ENCODE results near the gene PNMA8A. TPM values are rescaled to one million over a fixed set of nuclear protein-coding genes. Genes with fewer than 3 reads are reported as not detected.

Gene PNMA8A
- total and polyA plus RNA-seq, 10 of the 15 experiments (the other 5 are each of a cell fraction or from before 2014, with no cell fraction given), result 0.02 to 0.28 (median 0.16) TPM

DNA sequence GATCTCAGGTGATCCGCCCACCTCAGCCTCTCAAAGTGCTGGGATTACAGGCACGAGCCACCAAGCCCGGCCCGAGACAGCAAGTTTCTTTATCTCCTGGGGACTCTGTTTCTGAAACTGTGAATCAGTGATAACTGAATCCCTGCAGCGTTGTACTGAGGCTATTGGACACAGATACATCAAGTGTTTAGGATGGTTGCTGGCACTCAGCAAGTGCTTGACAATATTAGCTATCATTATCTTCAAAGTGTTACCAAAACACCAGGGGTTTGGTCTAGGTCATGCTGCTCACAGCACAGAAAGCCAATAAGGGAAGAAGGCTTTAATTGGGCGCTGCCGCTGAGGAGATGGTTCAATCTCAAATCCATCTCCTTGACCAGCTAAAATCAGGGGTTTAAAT lies 22.1 kb downstream of the PNMA8A start:
- Histone ChIP-seq H3K9me3 (replicated peaks; ENCODE audit: control insufficient read depth, insufficient read depth, low read length) (no peaks in the 10 kb centered on the region; the same call in 2 of the 3 replicates), H3K9ac (ENCODE audit: control insufficient read depth, insufficient read depth, low read length) (no peak overlapping the region), H3K4me1 (ENCODE audit: control insufficient read depth, insufficient read depth, low read length) (no peaks in the 10 kb centered on the region), H4K20me1 (ENCODE audit: control insufficient read depth, insufficient read depth) (no peaks in the 10 kb centered on the region), H3K36me3 (ENCODE audit: control insufficient read depth in 2 of 2, insufficient read depth in 2 of 2, low read length in 1 of 2) (no peaks in the 10 kb centered on the region), H3K79me2 (ENCODE audit: control insufficient read depth, insufficient read depth, low read length) (no peaks in the 10 kb centered on the region), H3K27me3 (replicated peaks in 1 of 2; ENCODE audit: control insufficient read depth in 2 of 2, insufficient read depth in 2 of 2, low read length in 1 of 2) (no peaks in the 10 kb centered on the region), H3K27ac (ENCODE audit: control insufficient read depth, insufficient read depth) (no peak overlapping the region), H3K4me2 (ENCODE audit: control insufficient read depth, insufficient read depth) (no peak overlapping the region), H2AFZ (ENCODE audit: control insufficient read depth, low read depth, low read length) (no peak overlapping the region), H3K4me3 (no peak overlapping the region)
- DNase-seq (ENCODE audit: low read depth, low spot score) (no peak), FAIRE-seq (no peak), ATAC-seq (no peak)
- 22% methylated on average over 7 of the region's 7 CpGs for WGBS (ENCODE audit: insufficient coverage, insufficient replicate concordance, low lambda C conversion rate, missing lambda C conversion rate)
- SMC1A ChIA-PET (ENCODE audit: uncharacterized antibody, unreplicated experiment), result no interaction called here
- intact Hi-C loops (cut with micrococcal nuclease; ENCODE audit: unreplicated experiment) (no loop called here), in situ Hi-C loops (cut with MboI) (no loop called here)
- RAD21 ChIA-PET (ENCODE audit: unreplicated experiment), result interaction anchor here (0.6 kb wide), 1 partner anchor 556 kb away, joined by 3 read pairs; no protein-coding TSS in a partner anchor
- POLR2A ChIA-PET, result interaction anchor here (0.6 kb wide), 1 partner anchor 153 kb away, joined by 3 read pairs; the partner anchor contains the start of gene HIF3A
- no TSS peak for BruUV-seq (replicated peaks)
- CTCF ChIA-PET, result no interaction called here
- TF ChIP-seq, protein P1, sequence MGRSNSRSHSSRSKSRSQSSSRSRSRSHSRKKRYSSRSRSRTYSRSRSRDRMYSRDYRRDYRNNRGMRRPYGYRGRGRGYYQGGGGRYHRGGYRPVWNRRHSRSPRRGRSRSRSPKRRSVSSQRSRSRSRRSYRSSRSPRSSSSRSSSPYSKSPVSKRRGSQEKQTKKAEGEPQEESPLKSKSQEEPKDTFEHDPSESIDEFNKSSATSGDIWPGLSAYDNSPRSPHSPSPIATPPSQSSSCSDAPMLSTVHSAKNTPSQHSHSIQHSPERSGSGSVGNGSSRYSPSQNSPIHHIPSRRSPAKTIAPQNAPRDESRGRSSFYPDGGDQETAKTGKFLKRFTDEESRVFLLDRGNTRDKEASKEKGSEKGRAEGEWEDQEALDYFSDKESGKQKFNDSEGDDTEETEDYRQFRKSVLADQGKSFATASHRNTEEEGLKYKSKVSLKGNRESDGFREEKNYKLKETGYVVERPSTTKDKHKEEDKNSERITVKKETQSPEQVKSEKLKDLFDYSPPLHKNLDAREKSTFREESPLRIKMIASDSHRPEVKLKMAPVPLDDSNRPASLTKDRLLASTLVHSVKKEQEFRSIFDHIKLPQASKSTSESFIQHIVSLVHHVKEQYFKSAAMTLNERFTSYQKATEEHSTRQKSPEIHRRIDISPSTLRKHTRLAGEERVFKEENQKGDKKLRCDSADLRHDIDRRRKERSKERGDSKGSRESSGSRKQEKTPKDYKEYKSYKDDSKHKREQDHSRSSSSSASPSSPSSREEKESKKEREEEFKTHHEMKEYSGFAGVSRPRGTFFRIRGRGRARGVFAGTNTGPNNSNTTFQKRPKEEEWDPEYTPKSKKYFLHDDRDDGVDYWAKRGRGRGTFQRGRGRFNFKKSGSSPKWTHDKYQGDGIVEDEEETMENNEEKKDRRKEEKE (IDR thresholded peaks at IDR 0.05), result no peak
- TF ChIP-seq CHD4 (IDR thresholded peaks at IDR 0.05), result no peak
- TF ChIP-seq ZSCAN29 (IDR thresholded peaks at IDR 0.05), result no peak
- TF ChIP-seq, protein P2, sequence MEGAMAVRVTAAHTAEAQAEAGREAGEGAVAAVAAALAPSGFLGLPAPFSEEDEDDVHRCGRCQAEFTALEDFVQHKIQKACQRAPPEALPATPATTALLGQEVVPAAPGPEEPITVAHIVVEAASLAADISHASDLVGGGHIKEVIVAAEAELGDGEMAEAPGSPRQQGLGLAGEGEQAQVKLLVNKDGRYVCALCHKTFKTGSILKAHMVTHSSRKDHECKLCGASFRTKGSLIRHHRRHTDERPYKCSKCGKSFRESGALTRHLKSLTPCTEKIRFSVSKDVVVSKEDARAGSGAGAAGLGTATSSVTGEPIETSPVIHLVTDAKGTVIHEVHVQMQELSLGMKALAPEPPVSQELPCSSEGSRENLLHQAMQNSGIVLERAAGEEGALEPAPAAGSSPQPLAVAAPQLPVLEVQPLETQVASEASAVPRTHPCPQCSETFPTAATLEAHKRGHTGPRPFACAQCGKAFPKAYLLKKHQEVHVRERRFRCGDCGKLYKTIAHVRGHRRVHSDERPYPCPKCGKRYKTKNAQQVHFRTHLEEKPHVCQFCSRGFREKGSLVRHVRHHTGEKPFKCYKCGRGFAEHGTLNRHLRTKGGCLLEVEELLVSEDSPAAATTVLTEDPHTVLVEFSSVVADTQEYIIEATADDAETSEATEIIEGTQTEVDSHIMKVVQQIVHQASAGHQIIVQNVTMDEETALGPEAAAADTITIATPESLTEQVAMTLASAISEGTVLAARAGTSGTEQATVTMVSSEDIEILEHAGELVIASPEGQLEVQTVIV (IDR thresholded peaks at IDR 0.05; ENCODE audit: borderline replicate concordance, partially characterized antibody), result no peak
- TF ChIP-seq, protein P3, sequence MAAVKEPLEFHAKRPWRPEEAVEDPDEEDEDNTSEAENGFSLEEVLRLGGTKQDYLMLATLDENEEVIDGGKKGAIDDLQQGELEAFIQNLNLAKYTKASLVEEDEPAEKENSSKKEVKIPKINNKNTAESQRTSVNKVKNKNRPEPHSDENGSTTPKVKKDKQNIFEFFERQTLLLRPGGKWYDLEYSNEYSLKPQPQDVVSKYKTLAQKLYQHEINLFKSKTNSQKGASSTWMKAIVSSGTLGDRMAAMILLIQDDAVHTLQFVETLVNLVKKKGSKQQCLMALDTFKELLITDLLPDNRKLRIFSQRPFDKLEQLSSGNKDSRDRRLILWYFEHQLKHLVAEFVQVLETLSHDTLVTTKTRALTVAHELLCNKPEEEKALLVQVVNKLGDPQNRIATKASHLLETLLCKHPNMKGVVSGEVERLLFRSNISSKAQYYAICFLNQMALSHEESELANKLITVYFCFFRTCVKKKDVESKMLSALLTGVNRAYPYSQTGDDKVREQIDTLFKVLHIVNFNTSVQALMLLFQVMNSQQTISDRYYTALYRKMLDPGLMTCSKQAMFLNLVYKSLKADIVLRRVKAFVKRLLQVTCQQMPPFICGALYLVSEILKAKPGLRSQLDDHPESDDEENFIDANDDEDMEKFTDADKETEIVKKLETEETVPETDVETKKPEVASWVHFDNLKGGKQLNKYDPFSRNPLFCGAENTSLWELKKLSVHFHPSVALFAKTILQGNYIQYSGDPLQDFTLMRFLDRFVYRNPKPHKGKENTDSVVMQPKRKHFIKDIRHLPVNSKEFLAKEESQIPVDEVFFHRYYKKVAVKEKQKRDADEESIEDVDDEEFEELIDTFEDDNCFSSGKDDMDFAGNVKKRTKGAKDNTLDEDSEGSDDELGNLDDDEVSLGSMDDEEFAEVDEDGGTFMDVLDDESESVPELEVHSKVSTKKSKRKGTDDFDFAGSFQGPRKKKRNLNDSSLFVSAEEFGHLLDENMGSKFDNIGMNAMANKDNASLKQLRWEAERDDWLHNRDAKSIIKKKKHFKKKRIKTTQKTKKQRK (IDR thresholded peaks at IDR 0.05; ENCODE audit: low read depth, low read length), result no peak
- TF ChIP-seq, protein P4, sequence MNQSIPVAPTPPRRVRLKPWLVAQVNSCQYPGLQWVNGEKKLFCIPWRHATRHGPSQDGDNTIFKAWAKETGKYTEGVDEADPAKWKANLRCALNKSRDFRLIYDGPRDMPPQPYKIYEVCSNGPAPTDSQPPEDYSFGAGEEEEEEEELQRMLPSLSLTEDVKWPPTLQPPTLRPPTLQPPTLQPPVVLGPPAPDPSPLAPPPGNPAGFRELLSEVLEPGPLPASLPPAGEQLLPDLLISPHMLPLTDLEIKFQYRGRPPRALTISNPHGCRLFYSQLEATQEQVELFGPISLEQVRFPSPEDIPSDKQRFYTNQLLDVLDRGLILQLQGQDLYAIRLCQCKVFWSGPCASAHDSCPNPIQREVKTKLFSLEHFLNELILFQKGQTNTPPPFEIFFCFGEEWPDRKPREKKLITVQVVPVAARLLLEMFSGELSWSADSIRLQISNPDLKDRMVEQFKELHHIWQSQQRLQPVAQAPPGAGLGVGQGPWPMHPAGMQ (IDR thresholded peaks at IDR 0.05; ENCODE audit: borderline replicate concordance), result no peak
- no peak for TF ChIP-seq KLF5 (IDR thresholded peaks at IDR 0.05; ENCODE audit: partially characterized antibody)
- TF ChIP-seq, protein P5, sequence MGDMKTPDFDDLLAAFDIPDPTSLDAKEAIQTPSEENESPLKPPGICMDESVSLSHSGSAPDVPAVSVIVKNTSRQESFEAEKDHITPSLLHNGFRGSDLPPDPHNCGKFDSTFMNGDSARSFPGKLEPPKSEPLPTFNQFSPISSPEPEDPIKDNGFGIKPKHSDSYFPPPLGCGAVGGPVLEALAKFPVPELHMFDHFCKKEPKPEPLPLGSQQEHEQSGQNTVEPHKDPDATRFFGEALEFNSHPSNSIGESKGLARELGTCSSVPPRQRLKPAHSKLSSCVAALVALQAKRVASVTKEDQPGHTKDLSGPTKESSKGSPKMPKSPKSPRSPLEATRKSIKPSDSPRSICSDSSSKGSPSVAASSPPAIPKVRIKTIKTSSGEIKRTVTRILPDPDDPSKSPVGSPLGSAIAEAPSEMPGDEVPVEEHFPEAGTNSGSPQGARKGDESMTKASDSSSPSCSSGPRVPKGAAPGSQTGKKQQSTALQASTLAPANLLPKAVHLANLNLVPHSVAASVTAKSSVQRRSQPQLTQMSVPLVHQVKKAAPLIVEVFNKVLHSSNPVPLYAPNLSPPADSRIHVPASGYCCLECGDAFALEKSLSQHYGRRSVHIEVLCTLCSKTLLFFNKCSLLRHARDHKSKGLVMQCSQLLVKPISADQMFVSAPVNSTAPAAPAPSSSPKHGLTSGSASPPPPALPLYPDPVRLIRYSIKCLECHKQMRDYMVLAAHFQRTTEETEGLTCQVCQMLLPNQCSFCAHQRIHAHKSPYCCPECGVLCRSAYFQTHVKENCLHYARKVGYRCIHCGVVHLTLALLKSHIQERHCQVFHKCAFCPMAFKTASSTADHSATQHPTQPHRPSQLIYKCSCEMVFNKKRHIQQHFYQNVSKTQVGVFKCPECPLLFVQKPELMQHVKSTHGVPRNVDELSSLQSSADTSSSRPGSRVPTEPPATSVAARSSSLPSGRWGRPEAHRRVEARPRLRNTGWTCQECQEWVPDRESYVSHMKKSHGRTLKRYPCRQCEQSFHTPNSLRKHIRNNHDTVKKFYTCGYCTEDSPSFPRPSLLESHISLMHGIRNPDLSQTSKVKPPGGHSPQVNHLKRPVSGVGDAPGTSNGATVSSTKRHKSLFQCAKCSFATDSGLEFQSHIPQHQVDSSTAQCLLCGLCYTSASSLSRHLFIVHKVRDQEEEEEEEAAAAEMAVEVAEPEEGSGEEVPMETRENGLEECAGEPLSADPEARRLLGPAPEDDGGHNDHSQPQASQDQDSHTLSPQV (IDR thresholded peaks at IDR 0.05), result no peak
- TF ChIP-seq HDAC6 (IDR thresholded peaks at IDR 0.05; ENCODE audit: unreplicated experiment), result no peak

Measured in GM12878 (cell line).